ENCODE results near the gene RALGAPA2. TPM values are rescaled to one million over a fixed set of nuclear protein-coding genes. Genes with fewer than 3 reads are reported as not detected.

The RALGAPA2 gene
- total and polyA plus RNA-seq, 2 of the 13 experiments (the other 11 are each of a cell fraction or from before 2014, with no cell fraction given), result 13.8 to 17.7 TPM

DNA sequence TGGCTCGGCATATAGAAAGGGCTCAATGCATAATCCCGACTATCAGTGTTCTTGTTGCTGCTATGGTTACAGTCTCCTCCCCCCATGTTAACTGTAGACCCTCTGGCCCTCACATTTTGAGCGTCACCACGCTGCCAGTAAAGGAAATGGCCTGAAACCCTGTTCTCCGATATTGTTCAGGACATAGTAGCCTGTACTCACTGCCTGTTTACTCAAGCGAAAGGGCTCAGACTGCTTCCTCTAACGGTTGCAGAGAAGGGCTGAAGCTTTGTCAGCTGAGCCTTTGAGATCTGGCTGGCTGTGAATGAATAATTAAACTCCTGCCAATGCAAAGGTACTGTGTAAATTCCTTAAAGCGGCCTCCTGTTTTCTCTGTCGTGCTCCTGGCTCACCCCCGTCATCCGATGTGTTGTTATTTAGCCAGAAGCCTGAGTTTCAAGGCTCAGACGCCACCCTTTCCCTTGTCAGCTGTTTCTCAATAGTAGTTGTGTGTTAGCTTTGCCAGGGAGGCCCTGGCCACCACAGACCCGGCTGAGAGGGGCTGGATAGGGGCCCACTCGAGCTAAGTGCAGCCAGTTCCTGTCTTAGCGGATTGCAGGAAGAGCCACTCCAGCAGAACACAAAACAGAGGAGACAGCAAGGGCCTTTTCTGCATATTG is 31.2 kb upstream of the RALGAPA2 start (continued):
- TF ChIP-seq, protein P1, sequence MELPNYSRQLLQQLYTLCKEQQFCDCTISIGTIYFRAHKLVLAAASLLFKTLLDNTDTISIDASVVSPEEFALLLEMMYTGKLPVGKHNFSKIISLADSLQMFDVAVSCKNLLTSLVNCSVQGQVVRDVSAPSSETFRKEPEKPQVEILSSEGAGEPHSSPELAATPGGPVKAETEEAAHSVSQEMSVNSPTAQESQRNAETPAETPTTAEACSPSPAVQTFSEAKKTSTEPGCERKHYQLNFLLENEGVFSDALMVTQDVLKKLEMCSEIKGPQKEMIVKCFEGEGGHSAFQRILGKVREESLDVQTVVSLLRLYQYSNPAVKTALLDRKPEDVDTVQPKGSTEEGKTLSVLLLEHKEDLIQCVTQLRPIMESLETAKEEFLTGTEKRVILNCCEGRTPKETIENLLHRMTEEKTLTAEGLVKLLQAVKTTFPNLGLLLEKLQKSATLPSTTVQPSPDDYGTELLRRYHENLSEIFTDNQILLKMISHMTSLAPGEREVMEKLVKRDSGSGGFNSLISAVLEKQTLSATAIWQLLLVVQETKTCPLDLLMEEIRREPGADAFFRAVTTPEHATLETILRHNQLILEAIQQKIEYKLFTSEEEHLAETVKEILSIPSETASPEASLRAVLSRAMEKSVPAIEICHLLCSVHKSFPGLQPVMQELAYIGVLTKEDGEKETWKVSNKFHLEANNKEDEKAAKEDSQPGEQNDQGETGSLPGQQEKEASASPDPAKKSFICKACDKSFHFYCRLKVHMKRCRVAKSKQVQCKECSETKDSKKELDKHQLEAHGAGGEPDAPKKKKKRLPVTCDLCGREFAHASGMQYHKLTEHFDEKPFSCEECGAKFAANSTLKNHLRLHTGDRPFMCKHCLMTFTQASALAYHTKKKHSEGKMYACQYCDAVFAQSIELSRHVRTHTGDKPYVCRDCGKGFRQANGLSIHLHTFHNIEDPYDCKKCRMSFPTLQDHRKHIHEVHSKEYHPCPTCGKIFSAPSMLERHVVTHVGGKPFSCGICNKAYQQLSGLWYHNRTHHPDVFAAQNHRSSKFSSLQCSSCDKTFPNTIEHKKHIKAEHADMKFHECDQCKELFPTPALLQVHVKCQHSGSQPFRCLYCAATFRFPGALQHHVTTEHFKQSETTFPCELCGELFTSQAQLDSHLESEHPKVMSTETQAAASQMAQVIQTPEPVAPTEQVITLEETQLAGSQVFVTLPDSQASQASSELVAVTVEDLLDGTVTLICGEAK (IDR thresholded peaks at IDR 0.05), result no peak
- TF ChIP-seq, protein P1 (CRISPR knock-in tag; IDR thresholded peaks at IDR 0.05), result peak; percentile 27; the same call in 1 of the 2 replicates
- TF ChIP-seq ZFYVE20 (CRISPR knock-in tag; IDR thresholded peaks at IDR 0.05; ENCODE audit: borderline replicate concordance, low read depth) (no peak), BCL6 (CRISPR knock-in tag; IDR thresholded peaks at IDR 0.05) (no peak; the same call in 1 of the 2 replicates), GTF2F1 (IDR thresholded peaks at IDR 0.05; ENCODE audit: low read length) (no peak), KLF11 (CRISPR knock-in tag; IDR thresholded peaks at IDR 0.05) (0 out of 2 replicates have a peak, but pooled peaks have one; percentile 6), ZNF263 (CRISPR knock-in tag; IDR thresholded peaks at IDR 0.05) (no peak), FOXC1 (CRISPR knock-in tag; IDR thresholded peaks at IDR 0.05; ENCODE audit: borderline replicate concordance) (0 out of 2 replicates have a peak, but pooled peaks have one; percentile 52), FOXA3 (CRISPR knock-in tag; IDR thresholded peaks at IDR 0.05) (peak; percentile 93), EED (CRISPR knock-in tag; IDR thresholded peaks at IDR 0.05) (no peak), BRCA1 (CRISPR knock-in tag; IDR thresholded peaks at IDR 0.05) (no peak)
- TF ChIP-seq, protein P2, sequence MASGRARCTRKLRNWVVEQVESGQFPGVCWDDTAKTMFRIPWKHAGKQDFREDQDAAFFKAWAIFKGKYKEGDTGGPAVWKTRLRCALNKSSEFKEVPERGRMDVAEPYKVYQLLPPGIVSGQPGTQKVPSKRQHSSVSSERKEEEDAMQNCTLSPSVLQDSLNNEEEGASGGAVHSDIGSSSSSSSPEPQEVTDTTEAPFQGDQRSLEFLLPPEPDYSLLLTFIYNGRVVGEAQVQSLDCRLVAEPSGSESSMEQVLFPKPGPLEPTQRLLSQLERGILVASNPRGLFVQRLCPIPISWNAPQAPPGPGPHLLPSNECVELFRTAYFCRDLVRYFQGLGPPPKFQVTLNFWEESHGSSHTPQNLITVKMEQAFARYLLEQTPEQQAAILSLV (CRISPR knock-in tag; IDR thresholded peaks at IDR 0.05; ENCODE audit: borderline replicate concordance), result no peak
- TF ChIP-seq, protein P3, sequence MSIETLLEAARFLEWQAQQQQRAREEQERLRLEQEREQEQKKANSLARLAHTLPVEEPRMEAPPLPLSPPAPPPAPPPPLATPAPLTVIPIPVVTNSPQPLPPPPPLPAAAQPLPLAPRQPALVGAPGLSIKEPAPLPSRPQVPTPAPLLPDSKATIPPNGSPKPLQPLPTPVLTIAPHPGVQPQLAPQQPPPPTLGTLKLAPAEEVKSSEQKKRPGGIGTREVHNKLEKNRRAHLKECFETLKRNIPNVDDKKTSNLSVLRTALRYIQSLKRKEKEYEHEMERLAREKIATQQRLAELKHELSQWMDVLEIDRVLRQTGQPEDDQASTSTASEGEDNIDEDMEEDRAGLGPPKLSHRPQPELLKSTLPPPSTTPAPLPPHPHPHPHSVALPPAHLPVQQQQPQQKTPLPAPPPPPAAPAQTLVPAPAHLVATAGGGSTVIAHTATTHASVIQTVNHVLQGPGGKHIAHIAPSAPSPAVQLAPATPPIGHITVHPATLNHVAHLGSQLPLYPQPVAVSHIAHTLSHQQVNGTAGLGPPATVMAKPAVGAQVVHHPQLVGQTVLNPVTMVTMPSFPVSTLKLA (IDR thresholded peaks at IDR 0.05), result no peak
- TF ChIP-seq, protein P4, sequence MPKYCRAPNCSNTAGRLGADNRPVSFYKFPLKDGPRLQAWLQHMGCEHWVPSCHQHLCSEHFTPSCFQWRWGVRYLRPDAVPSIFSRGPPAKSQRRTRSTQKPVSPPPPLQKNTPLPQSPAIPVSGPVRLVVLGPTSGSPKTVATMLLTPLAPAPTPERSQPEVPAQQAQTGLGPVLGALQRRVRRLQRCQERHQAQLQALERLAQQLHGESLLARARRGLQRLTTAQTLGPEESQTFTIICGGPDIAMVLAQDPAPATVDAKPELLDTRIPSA (CRISPR knock-in tag; IDR thresholded peaks at IDR 0.05; ENCODE audit: borderline replicate concordance), result no peak

Measured in HepG2 (cell line).